GM12865 (cell line): ENCODE measurements around the gene SLC1A6.

ENCODE experiments used
- DNase-seq: peaks from one replicate; pipeline ENCODE4 v3.0.0; 2010; ENCODE audit warnings: low read depth
- H3K4me3 ChIP-seq: 2 replicates; pipeline ENCODE4 v1.5.1; 2011; ENCODE audit warnings: mild to moderate bottlenecking, low read depth, low read length, control low read depth
- CTCF ChIP-seq: IDR thresholded peaks from 2 replicates; pipeline ENCODE4 v1.5.1; 2011; ENCODE audit warnings: low read length, control low read depth, low read depth, inconsistent platforms; ENCODE audit not compliant: insufficient read depth; ENCODE audit errors: missing control alignments

Gene SLC1A6

GRCh38 chr19:14978161-14978776 is 1.4 kb downstream of the SLC1A6 start:
- no peak for TF ChIP-seq CTCF
- no peak overlapping the region for H3K4me3 ChIP-seq
- no peak for DNase-seq

- no peak for DNase-seq
- H3K4me3 ChIP-seq = no peak overlapping the region
- no peak for TF ChIP-seq CTCF
These were observed 2.5 kb downstream of the SLC1A6 start for GRCh38 chr19:14977128-14977527.

GRCh38 chr19:14974488-14974887 is 5.2 kb downstream of the SLC1A6 start:
- DNase-seq = no peak
- TF ChIP-seq CTCF = no peak
- no peak overlapping the region for H3K4me3 ChIP-seq

- H3K4me3 ChIP-seq = no peak overlapping the region
- no peak for TF ChIP-seq CTCF
- DNase-seq = no peak
These were observed 7.0 kb downstream of the SLC1A6 start for GRCh38 chr19:14972676-14973075.

- H3K4me3 ChIP-seq = no peak overlapping the region
- DNase-seq = no peak
- TF ChIP-seq CTCF = no peak
These were observed 8.2 kb downstream of the SLC1A6 start for GRCh38 chr19:14971474-14971873.

- DNase-seq = no peak
- H3K4me3 ChIP-seq = no peak overlapping the region
- no peak for TF ChIP-seq CTCF
These were observed 11.4 kb downstream of the SLC1A6 start for GRCh38 chr19:14968247-14968646.

GRCh38 chr19:14961956-14962685 is 17.5 kb downstream of the SLC1A6 start:
- TF ChIP-seq CTCF = no peak

More at GRCh38 chr19:14961956-14962685, 17.5 kb downstream of the SLC1A6 start:
- DNase-seq = no peak
- H3K4me3 ChIP-seq = no peak overlapping the region
